Stimulated activated CD8-positive, alpha-beta memory T cell treated with anti-CD3 and anti-CD28 coated beads, Interleukin-12 subunit alpha, Interleukin-12 subunit beta, amount 100 ng/mL, for 1 hour (primary cell): ENCODE results near the gene CFAP91.
"Not testable (repeated sequence)": the region's sequence is repeated elsewhere in the genome, so short reads cannot be mapped to it uniquely, and the experiment has no call there.

Experiments
- DNase-seq: peaks from one replicate; pipeline ENCODE4 v3.0.0-alpha.2; 2020; ENCODE audit warnings: low read depth

The CFAP91 gene

DNA sequence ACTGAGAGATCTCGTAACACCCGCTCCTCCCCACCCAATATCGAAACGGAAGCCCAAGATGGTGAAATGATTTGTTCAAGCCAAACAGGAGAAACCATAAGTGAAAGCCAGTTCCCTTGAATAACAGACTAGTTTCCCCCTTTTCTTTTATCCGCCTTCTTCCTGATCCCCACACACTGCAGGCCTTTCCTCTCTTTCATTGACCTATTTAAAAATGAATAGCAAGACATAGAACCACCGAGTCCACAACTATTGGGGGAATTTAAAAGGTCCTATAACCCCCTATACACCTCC, 25.2 kb upstream of the CFAP91 start:
- DNase-seq, result no peak

- DNase-seq, result not testable (repeated sequence)
These were observed 24.6 kb upstream of the CFAP91 start for GRCh38 chr3:119678209-119678608.

DNA sequence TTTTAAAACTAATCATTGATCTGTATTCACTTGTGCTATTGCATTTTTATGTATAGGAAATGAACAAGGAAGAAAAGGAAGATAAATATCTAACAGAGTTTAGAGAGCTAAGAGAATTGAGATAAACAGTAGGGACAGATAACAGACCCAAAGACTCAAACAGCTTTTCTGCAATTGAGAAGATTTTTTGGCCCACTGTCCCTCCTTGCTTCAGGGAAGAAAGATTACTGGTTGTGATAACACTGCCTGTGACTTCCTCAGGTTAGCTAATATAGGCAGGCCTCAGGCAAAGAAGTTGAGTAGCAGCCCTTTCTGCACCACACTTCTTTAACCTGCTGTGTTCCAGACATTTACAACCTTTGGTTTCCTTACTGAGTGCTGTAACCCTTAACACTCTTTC, 22.9 kb upstream of the CFAP91 start:
- no peak for DNase-seq

DNA sequence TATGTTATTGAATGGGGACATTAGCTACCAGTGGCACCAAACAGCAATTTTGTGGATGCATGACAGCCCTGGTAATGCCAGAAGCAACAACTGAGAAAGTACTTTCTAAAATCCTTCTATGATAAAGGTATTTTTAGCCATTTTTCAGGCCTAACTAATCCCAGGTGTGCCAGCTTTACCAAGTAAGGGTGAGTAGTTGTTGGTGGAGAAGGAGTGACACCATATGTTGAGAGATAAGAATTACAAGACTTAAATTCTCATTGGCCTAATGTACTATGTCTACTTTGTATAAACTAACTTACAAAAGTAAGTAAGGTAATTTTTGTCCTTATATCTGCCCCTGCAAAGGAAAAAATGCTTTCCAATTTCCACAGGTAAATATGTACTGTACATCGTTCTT, 21.5 kb upstream of the CFAP91 start:
- no peak for DNase-seq

GRCh38 chr3:119683421-119683820, 19.4 kb upstream of the CFAP91 start:
- DNase-seq, result no peak

- DNase-seq, result no peak
These were observed 12.7 kb upstream of the CFAP91 start for GRCh38 chr3:119690043-119690656.

DNA sequence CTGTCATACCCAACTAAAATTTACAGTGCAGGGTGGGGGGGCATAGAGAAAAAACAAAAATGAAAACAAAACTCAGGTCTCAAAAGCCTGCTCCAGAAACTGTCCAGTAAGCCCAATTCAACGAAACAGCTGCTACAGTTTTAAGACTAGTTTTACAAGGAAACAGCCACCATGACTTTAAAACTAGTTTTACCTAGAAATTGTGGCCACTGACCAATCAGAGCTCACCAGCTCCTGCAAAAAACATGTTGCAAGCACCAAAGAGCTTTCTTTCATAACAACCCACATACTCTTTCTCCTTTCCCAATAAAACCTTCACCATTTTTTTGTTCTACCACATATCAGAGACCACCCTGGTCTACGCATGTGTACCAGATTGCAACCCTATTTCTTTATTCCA, 7.3 kb upstream of the CFAP91 start:
- no peak for DNase-seq

- DNase-seq, result no peak
These were observed 5.4 kb upstream of the CFAP91 start for GRCh38 chr3:119697394-119697793.

DNA sequence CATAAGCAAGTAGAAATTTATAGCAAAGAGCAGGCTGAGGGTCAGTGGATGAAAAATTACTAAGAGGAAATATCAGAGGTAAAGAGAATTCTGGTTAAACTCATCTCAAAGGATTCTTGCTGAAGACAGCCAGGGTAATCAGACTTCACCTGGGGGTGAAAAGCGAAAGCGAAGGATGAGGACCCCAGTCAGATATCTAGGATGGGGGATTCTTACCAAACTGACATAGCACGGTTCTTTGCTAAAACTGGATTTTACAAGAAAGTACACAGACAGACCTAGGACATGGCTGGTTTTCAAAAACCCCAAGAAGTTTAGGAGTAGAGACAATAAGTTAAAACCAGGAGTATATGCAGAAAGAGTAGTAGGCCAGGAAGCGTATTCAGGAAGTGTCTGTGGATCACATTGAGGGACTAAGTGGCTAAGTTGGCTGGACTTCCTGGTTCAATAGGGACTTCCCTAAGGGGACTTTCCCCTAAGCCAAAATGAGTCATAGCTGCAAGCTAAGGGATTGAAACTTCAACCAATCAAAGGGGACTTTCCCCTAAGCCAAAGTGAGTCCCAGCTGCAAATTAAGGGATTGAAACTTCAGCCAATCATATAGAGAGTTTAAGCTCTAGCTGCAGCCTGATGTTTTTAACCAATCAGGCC, 2.4 kb upstream of the CFAP91 start:
- DNase-seq, result no peak

DNA sequence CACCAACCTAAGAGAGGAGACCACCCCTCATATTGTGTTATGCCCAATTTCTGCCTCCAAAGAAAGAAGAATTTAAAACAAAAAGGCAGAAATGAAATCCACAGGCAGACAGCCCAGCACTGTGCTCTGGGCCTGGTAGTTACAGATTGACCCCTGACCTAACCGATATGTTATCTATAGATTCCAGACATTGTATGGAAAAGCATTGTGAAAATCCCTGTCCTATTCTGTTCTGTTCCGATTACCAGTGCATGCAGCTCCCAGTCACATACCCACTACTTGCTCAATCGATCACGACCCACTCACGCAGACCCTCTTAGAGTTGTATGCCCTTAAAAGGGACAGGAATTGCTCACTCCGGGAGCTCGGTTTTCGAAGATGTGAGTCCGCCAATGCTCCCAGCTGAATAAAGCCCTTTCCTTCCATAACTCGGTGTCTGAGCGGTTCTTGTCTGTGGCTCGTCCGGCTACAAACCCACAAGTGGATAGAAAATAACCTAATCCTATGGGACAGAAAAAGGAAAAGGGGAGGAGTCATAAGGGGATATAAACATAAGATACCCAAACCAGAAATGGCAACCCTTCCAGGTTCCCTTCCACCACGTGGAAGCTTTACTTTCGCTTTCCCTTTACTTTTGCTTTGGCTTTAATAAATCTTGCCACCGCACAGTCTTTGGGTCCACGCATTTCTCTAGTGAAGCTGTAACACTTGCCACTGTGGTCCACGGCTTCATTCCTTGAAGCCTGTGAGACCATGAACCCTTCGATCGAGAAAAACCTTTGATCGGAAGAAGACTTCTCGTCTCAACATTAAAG, 1.7 kb upstream of the CFAP91 start:
- no peak for DNase-seq

- DNase-seq, result no peak
These were observed 1.2 kb downstream of the CFAP91 start for GRCh38 chr3:119703820-119704531.

GRCh38 chr3:119715105-119715504, 12.3 kb downstream of the CFAP91 start:
- no peak for DNase-seq

- DNase-seq, result no peak
These were observed 14.2 kb downstream of the CFAP91 start for GRCh38 chr3:119716998-119717397.

- DNase-seq, result no peak
These were observed 14.7 kb downstream of the CFAP91 start for GRCh38 chr3:119717520-119717919.

GRCh38 chr3:119723022-119723421, 20.2 kb downstream of the CFAP91 start:
- DNase-seq, result no peak

DNA sequence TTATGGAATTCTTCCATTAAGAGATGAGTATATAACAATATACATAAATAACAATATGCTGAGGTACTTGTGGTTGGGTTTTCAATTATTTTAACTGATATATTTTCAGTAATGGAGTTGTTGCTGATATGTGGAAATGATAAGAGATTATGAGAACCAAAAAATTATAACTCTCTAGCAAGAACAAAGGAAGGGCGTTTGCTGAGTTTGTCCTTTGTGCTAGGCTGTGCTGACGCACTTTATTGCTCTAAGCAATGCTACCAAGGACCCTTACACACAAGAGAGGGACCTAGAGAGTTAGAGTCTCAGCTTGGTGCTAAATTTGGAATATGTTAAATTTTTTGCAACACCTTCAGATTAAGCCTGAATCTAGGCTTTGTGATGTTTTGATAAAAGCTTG, 24.1 kb downstream of the CFAP91 start:
- no peak for DNase-seq

DNA sequence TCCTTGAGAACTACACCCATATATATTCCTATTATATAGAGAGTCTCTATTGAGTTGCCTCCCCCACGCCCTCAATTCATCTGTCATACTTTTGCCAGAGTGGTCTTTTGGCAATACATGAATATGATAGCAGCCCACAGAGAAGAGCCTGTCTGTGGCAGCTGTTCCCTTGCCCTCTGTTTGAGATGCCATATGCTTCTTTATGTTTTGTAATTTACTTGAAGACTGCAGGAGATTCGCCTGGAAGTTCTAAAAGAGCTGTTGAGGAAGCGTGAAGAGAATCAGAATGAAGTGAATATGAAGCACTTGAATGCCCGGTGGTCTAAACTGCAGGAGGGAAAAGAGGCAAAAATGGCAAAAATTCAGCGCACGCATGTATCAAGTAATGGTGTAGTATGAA, 27.2 kb downstream of the CFAP91 start:
- no peak for DNase-seq

DNA sequence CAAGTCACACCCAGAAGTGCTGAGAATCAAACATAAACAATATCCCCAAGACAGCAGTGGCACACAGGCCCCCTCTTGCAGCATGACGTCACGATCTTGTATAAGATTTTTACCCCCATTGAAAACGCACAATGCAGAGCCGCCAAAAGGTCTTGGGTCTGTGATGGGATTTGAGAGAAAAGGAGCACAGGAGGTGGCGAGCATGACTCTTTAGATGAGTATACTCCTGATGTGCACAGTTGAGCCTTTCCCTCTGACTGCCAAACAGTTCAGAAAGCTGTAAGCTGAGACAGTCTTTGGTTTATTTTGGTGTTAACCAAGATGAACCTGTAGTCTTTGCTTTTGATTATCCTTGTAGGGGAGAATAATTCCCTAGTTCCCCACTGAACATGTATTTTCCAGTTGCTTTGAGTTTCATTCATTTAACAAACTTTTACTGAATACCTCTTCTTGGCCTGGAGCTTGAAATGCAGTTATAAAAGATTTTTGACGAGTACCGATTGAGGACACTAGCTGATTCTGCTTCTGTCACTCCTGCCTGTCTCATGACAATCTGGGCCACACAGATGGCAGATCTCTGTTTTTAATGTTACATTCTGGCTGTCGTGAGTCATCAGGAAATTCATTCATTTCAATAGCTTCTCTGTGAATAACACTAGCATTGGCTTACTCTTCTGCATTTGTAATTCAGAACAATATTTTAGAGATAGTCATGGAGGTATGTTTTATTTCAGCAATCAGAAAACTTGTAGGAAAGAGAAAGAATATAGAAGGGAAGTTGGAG, 28.9 kb downstream of the CFAP91 start:
- DNase-seq, result no peak

DNA sequence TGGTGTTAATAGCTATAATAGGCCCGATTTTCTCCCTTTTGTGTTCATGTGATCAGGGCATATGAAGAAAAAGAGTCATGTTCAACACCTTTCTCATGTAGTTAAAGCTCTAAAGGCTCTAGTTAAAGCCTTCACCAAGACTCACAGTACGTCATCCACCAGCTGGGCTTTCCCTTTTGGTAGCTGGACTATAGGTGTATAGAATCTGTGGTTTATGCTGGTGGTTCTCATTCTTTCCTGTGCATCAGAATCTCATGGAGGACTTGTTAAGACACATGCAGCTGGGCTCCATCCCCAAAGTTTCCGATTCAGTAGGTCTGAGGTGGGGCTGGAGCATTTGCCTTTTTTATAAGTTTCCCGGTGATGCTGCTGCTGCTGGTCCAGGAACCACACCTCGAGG, 31.0 kb downstream of the CFAP91 start:
- DNase-seq, result no peak

GRCh38 chr3:119738741-119739140, 35.9 kb downstream of the CFAP91 start:
- no peak for DNase-seq

DNA sequence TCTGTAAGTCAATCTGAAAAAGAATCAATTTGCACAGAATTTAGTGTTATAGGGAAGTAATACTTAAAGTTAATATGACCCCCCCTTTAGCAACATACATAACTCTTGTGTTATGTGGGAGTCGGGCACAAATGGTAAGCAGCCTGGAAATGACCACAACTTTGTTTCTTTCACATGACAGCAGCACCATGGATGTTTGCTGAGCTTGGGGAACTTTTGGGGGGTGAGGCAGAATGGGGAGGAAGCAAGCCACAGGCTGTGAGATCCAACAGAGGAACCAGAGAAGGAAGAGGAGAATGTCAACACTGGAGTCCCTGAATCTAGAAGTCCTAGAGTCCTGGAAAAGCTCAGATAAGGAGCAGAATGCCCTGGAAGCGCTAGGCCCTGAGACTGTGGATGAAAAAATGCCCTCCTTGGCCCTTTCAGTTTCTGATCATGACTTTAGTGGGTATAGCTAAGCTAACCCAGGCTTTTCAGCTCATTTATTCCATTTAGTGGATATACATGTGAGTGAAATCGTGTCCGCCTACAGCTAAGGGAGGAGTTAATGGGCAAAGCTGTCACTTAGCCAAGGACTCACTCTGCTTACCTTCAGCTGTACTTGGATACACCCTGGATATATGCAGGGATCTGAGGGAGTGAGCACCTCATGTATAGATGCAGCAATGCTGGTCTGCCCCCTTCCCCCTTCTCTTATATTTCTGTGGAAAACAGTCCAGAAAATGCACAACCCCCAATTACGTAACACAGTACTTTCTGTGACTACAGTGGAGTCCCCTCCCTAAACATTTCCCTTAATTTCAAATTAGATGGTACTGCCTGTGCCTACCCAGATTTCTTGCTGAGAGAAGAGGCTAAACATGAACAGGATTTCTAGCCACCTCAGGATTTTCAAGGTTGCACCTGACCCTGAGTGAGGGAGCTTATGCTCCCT, 39.1 kb downstream of the CFAP91 start:
- no peak for DNase-seq
